GM19351 (cell line): Measurements from ENCODE around the gene HES2.
A peak's percentile ranks its signal among the peaks of the same experiment; 100 is the strongest.
"Not testable (repeated sequence)": the region's sequence is repeated elsewhere in the genome, so short reads cannot be mapped to it uniquely, and the experiment has no call there.

Experiments used
- ATAC-seq: cut with Tn5 transposase; IDR thresholded peaks from one replicate; pipeline ENCODE4 v1.9.1; 2021; ENCODE audit warnings: mild to moderate bottlenecking, moderate library complexity; ENCODE audit not compliant: unreplicated experiment

HES2 gene

DNA sequence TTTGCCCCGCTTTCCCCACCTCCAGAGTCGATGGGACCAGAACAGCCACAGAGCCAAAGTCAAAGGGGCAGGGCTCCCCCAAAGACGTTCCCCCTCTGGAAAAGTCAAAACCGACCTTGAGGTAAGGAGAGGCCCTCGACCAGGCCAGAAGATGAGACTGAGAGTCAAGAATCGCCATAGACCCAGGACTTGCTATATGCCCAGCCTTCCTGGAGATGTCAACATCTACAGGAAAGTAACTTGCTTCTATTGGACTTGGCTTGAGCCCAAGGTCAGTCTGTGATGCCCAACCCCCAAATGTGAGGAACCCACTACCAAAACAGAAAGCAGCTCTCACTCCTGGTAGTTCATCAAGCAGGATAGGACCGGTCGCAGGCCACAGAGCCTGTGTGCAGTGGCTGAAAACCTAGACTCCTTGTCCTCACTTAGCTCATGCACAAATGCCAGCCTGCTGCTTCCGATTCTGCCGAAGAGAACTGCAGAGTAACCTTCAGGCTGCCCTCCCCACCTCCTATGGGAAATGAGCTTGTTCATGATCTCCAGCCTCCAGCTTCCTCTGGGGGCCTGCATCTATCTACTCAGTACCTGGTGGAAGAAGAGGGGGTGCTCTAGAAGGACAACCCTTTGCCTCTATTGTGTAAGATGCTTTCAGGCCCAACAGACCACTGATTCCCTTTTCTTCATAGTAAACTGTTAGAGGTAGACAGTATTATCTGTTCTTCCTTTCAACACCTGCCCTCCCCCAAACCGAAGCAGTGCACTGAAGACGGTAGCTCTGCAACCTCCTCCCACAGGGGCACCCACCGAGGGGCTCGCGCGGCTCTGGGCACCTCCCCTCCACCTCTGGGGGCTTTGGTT is 27.5 kb downstream of the HES2 start:
- ATAC-seq = peak; percentile 2

DNA sequence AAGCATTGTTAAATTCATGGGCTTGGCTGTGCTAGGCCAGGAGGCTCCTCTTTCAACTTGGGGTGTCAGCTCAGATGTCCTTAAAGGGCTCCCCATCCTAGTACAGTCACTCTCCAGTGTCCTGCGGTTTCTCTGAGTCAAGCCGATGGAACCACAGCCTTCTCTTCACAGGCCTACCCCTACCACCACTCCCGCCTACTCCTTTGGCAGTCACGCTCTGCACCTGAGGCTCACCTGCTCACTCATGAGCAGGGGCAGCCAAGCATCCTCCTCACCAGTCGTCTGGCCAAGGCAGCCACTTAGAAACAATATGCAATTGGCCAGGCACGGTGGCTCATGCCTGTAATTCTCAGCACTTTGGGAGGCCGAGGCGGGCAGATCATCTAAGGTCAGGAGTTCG is 29.7 kb downstream of the HES2 start:
- no peak for ATAC-seq

DNA sequence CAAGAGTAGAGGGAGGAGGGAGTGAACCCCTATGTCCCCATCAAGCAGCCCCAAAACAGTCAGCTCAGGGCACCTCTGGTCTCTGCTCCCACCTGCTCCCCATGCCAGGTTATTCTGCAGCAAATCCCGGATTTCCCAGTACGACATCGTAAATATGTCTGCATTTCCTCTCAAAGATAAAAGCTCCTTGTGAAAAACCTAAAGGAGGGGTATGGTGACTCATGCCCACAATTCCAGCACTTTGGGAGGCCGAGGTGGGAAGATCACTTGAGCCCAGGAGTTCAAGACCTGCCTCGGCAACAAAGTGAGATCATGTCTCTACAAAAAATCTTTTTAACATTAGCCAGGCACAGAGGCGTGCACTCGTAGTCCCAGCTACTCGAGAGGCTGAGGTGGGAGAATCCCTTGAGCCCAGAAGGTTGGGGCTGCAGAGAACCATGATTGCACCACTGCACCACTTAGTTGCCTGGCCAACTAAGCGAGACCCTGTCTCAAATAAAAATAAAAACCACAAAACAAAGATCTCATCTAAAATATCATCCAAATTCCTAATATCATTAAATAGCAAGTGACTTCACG is 33.3 kb downstream of the HES2 start:
- no peak for ATAC-seq

DNA sequence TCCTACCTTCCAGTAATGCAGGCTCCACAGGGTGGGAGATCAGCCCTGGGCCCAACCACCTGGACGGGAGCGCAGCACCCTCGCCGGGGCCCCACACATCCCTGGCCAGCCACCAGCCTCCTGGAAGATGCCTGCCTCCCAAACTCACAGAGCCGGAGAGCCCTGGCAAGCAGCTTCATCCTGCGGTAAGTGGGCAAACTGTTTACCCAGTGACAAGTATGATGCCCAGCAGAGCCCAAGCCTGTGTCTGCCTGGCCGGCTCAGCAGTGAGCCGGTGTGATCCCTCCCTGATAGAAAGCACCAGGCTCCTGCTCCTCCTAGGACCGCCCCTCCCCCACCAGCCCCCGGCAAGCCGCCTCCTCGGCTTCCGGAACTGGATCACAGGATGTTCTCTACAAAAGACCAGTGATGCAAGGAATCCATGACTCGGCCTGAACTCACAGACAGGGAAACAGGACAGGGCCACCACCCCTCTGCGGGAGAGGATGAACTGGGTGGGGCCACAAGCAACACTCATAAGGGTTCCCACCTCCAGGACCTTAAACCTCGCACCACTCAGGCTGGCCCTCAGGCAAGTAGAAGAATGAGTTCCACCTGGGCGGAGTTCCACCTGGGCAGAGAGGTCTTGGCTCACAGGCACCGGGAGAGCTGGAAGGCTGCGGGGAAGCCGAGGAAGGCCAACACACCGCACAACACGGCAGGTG is 34.1 kb downstream of the HES2 start:
- ATAC-seq = no peak

DNA sequence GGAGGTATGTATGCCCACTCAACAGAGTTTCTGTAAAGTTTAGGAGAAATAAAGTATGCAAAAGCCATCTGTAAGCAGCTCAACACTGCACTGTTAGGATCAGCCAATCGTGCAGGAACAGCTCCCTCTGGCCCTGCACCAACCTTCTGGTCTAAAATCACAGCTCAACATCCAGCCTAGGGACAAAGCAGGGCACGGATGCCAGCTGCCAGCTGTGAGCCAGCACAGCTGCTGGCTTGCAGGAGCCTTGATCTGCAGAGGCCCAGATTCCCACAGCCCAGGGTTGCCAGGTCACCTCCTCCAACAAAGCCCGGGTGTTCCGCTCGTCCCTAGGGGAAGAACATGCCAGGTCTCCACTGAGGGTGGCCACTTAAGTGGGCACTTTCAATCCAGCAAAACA is 34.8 kb downstream of the HES2 start:
- ATAC-seq = no peak

DNA sequence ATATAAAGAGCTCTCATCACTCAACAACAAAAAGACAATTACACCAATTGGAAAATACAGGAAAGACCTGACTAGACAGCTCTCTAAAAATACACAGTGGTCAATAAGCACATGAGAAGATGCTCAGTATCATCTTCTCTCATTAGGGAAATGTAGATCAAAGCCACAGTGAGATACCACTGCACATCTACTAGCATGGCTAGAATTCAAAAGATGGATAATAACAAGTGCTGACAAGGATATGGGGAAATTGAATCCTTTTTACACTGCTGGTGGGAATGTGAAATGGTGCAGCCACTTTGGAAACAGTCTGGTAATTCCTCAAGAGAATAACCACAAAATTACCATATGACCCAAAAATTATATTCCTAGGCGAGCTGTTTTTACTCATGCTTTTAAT is 35.6 kb downstream of the HES2 start:
- no peak for ATAC-seq

DNA sequence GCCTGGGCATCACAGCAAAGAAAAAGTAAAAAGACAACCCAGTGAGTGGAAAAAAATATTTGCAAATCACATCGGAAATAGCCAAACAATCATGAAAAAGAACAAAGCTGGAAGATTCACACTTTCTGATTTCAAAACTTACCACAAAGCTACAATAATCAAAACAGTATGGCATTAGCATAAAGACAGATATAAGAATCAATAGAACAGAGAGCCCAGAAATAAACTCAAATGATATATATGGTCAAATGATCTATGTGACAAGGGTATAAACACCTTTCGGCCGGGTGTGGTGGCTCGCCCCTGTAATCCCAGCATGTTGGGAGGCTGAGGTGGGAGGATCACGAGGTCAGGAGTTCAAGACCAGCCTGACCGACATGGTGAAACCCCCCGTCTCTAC is 39.7 kb downstream of the HES2 start:
- ATAC-seq = no peak

DNA sequence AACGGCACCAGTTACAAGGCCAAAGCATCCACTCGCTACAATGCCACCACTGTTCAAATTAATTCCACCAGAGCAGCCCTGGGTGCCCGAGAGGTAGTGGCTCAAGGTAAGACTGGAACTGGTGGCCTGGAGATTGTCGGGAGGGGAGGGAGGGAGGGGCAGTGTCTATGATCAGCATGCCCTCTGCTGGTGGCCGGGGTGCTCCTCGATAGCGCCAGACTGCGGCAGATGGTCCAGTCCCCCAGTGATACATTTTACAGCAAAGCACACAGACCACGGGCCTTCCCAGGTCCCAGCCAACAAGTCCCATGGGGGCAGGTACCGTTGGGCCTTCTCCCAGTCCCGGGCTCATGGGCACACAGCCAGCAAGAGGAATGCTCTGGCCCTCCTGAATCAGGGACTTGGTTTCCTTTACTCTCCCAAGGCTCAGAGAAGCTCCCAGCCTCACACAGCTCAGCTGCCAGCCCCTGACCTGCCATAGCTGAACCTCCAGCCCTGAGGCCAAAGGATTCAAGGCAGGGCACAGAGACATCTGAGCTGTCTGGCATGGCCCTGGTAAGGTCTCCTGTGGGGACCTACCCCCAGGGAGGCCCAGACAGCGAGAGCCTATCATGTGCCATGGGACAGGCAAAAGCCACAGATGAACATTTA is 41.5 kb downstream of the HES2 start:
- no peak for ATAC-seq

DNA sequence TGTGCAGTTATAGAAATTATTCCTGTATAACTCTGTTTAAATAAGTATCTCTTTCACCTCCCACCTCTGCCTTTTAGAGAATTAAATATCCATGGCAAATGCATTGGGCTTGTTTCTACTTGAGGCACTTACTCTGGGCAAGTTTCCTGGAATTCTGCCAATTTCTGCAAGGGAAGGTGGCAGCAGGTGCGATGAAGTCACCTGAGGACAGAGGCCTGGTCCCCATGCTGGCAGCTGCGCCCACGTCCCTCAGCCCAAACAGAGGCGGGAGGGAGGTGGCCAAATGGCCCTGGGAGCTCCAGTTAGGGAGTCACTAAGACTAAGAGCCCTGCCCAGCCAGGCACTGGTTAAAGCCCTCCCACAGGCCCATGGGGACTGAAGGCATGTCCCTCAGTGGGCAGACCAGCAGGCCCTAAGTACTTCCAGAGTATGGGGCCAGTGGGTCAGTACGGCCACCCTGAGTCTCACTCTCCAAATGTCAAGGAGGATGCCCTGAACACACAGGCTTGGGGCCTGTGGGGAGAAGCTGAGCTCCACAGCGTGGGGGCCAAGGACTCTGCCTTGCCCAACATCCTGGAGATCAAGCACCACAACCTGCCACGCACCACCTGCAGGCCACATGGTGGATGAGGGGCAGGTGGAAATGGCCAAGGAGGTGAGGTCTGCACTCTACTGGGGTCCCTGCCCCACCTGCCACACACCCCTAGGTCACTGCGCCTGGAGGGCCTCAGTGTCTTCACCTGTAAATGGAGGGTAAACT is 45.6 kb downstream of the HES2 start:
- ATAC-seq = no peak

DNA sequence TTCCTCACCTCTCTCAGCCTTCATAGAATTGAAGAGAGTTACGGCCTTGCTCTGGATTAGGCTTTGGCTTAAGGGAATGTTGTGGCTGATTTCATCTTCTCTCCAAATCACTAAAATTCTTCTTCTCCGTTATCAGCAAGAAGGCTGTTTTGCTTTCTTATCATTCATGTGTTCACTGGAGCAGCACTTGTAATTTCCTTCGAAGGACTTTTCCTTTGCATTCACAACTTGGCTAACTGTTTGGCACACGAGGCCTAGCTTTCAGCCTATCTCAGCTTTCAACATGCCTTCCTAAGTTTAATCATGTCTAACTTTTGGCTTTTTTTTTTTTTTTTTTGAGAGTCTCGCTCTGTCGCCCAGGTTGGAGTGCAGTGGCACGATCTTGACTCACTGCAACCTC is 47.5 kb downstream of the HES2 start:
- ATAC-seq = not testable (repeated sequence)

DNA sequence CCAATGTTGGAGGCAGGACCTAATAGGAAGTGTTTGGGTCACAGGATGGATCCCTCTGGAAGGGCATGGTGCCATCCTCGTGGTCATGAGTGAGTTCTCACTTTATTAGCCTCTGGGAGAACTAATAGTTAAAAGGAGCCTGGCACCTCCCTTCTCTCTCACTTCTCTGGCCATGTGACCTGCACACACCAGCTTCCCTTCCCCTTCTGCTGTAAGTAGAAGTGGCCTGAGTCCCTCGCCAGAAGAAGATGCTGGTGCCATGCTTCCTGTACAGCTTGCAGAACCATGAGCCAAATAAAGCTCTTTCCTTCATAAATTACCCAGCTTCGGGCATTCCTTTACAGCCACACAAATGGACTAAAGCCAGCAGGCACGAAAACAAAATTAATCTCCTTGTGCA is 49.7 kb downstream of the HES2 start:
- no peak for ATAC-seq

DNA sequence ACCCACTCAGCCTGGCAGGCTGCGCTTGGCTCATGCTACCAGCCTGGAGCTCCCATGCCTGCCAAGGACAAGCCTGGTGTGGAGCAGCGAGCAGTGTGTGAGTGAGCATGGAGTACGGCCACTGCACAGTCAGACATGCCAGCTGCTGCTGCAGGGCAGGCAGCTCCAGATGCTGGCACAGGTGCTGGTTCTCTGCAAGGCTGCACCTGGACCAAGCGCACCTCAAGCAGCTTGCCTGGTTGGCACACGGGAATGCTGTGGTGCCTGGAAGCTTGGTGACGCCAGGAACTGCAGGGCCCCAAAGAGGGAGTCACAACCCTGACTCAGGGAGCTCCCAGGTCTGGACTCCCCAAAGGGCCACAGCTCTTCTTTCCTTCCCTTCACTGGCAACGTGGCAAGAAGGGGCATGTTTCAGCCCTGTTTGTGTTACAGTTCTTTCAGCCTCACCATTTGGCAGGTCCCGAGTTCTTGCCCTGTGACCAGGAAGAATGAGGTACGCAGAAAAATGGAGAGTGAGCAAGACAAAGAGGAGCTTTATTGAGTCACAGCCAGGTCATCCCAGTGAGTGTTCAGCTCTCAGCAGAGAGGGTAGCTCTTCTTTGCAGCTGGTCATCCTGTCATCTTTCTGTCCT is 52.2 kb downstream of the HES2 start:
- ATAC-seq = no peak

DNA sequence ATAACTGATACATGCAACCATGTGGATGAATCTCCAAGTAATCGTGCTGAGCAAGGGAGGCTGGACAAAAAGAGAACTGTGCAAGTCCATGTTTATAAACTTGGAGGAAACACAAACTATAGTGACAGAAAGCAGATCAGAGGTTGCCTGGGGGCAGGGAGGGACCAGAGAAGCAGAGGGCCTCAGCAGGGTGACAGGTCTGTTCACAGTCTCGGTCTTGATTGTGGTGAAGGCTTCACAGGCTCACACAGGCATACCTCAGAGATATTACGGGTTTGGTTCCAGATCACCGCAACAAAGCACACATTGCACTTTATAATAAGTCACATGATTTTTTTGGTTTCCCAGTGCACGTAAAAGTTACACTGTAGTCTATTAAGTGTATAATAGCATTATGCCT is 54.7 kb downstream of the HES2 start:
- no peak for ATAC-seq

DNA sequence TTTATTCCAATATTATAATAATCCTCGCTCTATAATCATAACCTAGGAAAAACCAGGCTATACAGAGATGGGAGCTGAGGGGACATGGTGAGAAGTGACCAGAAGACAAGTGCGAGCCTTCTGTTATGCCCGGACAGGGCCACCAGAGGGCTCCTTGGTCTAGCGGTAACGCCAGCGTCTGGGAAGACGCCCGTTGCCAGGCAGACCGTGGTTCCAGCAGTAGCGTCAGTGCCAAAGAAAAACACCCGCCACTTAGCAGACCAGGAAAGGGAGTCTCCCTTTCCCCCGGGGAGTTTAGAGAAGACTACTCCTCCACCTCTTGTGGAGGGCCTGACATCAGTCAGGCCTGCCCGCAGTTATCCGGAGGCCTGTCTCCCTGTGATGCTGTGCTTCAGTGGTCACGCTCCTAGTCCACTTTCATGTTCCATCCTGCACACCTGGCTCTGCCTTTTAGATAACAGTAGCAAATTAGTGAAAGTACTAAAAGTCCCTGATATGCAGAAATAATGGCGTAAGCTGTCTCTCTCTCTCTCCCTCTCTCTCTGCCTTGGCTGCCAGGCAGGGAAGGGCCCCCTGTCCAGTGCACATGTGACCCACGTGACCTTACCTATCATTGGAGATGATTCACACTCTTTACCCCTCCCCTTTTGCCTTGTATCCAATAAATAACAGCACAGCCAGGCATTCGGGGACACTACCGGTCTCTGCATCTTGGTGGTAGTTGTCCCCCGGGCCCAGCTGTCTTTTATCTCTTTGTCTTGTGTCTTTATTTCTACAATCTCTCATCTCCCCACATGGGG is 56.4 kb downstream of the HES2 start:
- ATAC-seq = not testable (repeated sequence)
